Transverse colon (tissue), 3 donors: ENCODE measurements around the gene L3MBTL4.

Source experiments
- CTCF ChIP-seq, 5 experiments: fragments of 200-600 bp in 3 of 5; fragments of 450-650 bp in 2 of 5; sonication (generic) in 3 of 5; IDR thresholded peaks; 1 replicate in 2 of 5; 2 replicates in 3 of 5; pipeline ENCODE4 v1.5.1; 2016 to 2017; ENCODE audit warnings: antibody characterized with exemption in 5 of 5, inconsistent platforms in 3 of 5, mild to moderate bottlenecking in 2 of 5, moderate library complexity in 1 of 5
- EP300 ChIP-seq: sonication (generic); formaldehyde crosslinking; IDR thresholded peaks from one replicate; pipeline ENCODE4 v1.6.1; 2017; ENCODE audit warnings: antibody characterized with exemption, low read depth

- TF ChIP-seq CTCF (IDR thresholded peaks at IDR 0.05) (no peak), EP300 (no peak)
Measured at GRCh38 chr18:6352275-6352674, 62.4 kb downstream of the L3MBTL4 start.
